Progenitor cell of endocrine pancreas (in vitro differentiated cells): Measurements from ENCODE around the gene MEX3D. TPM values are rescaled to one million over a fixed set of nuclear protein-coding genes. Genes with fewer than 3 reads are reported as not detected.

Source experiments
- DNase-seq: peaks from one replicate; pipeline ENCODE4 v3.0.0; 2021; ENCODE audit warnings: low spot score; ENCODE audit not compliant: unreplicated experiment
- H3K27ac Mint-ChIP-seq: 2 replicates; pipeline ENCODE4 v1.8.0; 2021; ENCODE audit warnings: mild to moderate bottlenecking, moderate library complexity, mixed read lengths
- H3K27me3 Mint-ChIP-seq: 2 replicates; pipeline ENCODE4 v1.8.0; 2021; ENCODE audit warnings: mixed read lengths
- H3K36me3 Mint-ChIP-seq: 2 replicates; pipeline ENCODE4 v1.8.0; 2022; ENCODE audit warnings: mixed read lengths; ENCODE audit not compliant: insufficient read depth
- H3K4me1 Mint-ChIP-seq: 2 replicates; pipeline ENCODE4 v1.8.0; 2021; ENCODE audit warnings: low read depth, mixed read lengths
- H3K4me3 Mint-ChIP-seq: 2 replicates; pipeline ENCODE4 v1.8.0; 2021; ENCODE audit warnings: low read depth, mild to moderate bottlenecking, moderate library complexity, mixed read lengths
- H3K9me3 Mint-ChIP-seq: 2 replicates; pipeline ENCODE4 v1.8.0; 2021; ENCODE audit warnings: low read depth, mixed read lengths
- total RNA-seq: library from RNA; stranded (reverse); gene quantifications from 2 replicates; pipeline ENCODE4 v1.2.1, GENCODE V29; 2021
- TF ChIP-seq, protein P1 (sequence below): fragments of 200-600 bp; sonication (generic); IDR thresholded peaks from one replicate; pipeline ENCODE4 v1.5.0; 2021; ENCODE audit warnings: antibody characterized with exemption, mild to moderate bottlenecking; ENCODE audit not compliant: unreplicated experiment

Gene MEX3D
- total RNA-seq, 1 donor from 2014 or later, result 124 TPM

DNA sequence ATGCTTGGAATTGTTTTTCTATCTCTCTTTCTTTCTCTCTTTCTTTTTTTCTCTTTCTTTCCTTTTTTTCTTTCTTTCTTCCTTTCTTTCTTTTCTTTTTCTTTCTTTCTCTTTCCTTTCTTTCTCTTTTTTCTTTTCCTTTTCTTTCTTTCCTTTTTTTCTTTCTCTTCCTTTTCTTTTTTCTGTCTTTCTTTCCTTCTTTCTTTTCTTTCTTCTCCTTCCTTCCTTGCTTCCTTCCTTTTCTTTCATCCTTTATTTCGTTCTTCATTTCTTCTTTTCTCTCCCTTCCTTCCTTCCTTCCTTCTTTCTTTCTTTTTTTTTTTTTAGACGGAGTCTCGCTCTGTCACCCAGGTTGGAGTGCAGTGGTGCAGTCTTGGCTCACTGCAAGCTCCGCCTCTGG lies 1.9 kb upstream of the MEX3D start:
- H3K4me3 Mint-ChIP-seq, result peak overlapping the region; percentile 66
- H3K4me1 Mint-ChIP-seq, result peaks cover 10% of the 10 kb centered on the region
- H3K27ac Mint-ChIP-seq, result peak overlapping the region; percentile 90
- no peaks in the 10 kb centered on the region for H3K9me3 Mint-ChIP-seq
- TF ChIP-seq, protein P1, sequence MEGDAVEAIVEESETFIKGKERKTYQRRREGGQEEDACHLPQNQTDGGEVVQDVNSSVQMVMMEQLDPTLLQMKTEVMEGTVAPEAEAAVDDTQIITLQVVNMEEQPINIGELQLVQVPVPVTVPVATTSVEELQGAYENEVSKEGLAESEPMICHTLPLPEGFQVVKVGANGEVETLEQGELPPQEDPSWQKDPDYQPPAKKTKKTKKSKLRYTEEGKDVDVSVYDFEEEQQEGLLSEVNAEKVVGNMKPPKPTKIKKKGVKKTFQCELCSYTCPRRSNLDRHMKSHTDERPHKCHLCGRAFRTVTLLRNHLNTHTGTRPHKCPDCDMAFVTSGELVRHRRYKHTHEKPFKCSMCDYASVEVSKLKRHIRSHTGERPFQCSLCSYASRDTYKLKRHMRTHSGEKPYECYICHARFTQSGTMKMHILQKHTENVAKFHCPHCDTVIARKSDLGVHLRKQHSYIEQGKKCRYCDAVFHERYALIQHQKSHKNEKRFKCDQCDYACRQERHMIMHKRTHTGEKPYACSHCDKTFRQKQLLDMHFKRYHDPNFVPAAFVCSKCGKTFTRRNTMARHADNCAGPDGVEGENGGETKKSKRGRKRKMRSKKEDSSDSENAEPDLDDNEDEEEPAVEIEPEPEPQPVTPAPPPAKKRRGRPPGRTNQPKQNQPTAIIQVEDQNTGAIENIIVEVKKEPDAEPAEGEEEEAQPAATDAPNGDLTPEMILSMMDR, result no peak
- H3K27me3 Mint-ChIP-seq, result peaks cover 12% of the 10 kb centered on the region
- DNase-seq, result no peak
- no peaks in the 10 kb centered on the region for H3K36me3 Mint-ChIP-seq

DNA sequence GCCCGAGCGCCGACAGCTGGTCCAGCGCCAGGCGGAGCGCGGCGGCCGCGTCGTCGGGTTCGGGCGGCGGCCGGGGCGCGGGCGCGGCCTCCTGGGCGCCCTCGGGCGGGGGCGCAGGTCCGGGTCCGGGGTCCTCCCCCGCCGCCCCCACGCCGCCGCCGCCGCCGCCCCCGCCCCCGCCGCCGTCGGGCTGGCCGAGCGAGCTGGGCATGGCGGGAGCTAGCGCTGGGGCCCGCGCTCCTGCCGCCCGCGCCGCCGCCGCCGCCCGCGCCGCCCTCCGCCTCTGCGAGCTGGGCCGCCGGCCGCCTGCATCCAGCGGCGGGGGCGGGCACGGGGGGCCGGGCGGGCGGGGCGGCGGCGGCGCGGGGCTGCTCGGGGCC lies 287 bp downstream of the MEX3D start:
- no peak for DNase-seq

DNA sequence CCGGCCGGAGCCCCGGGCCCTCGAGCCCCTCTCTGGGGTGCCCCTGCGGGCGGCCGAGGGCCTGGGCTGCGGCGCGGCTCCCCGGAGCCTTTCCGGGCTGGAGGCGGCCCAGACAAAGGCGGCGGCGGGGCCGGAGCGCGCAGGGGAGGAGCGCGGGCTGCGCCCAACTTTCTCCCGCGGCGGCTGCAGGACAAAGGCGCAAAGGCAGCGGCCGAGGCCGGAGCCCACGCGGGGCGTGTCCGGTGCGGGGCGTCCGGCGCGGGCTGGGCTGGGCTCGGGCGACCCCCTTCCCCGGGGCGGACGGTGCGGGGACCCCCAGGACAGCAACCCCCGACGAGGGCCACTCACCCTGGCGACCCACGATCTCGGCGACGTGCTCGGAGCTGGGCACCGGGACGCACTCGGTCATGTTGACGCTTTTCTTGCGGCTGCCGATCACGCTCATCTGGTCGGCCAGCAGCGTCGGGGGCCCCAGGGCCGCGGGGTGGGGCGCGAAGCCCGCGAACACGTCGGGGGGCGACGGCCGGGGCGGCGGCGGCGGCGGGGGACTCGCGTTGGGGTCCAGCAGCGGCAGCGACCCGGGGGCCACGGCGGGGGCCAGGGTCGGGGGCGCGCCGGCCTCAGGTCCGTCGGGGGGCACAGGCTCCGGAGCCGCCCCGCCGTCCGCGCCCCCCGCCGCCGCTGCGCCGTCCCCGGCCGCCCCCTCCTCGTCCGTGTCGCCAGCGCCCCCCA lies 843 bp downstream of the MEX3D start:
- H3K27ac Mint-ChIP-seq, result peak overlapping the region; percentile 88
- H3K4me1 Mint-ChIP-seq, result peaks cover 14% of the 10 kb centered on the region
- H3K36me3 Mint-ChIP-seq, result peaks cover 6% of the 10 kb centered on the region
- H3K9me3 Mint-ChIP-seq, result no peaks in the 10 kb centered on the region
- peak overlapping the region; percentile 75 for H3K4me3 Mint-ChIP-seq
- no peak for DNase-seq
- H3K27me3 Mint-ChIP-seq, result peaks cover 12% of the 10 kb centered on the region
- TF ChIP-seq, protein P1, result no peak

More for the DNA sequence above, 287 bp downstream of the MEX3D start:
- Mint-ChIP-seq H3K4me1 (peaks cover 14% of the 10 kb centered on the region), H3K4me3 (no peak overlapping the region), H3K36me3 (peaks cover 5% of the 10 kb centered on the region), H3K9me3 (no peaks in the 10 kb centered on the region), H3K27me3 (peaks cover 12% of the 10 kb centered on the region), H3K27ac (no peak overlapping the region)
- TF ChIP-seq, protein P1, result no peak

DNA sequence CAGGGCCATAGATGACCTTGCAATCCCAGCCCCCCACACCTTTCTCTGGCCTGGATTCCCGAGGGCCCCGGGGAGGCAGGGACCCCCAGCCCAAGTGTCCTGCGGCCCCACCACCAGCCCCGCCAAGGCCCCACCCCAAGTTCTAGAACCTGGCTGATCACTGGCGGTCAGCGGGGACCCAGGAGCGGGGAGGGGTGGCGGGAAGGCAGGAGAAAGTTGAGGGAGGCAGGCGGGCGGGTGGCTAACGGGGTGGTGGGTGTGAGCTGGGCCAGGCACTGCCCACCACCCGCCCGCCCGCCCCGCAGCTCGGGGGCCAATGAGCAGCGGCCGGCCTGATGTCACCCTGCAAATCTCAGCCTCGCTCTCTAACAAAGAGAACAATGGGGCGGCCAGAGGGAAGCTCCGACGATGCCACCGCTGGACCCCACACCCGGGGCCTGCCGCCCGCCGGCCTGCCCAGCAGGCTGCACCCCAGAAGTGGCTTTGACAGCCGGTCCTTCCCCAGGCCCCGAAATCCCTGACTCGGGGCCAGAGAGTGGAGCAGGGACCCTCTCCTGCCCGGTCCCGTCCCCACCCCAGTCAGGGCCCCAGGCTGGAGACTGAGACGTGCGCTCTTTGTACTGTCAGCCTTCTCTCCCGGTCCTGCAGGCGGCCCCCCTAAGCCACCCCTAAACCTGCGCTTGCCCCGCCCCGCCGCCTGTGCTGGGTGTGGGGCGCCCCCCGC lies 1.6 kb downstream of the MEX3D start:
- H3K4me3 Mint-ChIP-seq, result peak overlapping the region; percentile 71
- peaks cover 6% of the 10 kb centered on the region for H3K36me3 Mint-ChIP-seq
- H3K27me3 Mint-ChIP-seq, result peaks cover 12% of the 10 kb centered on the region
- TF ChIP-seq, protein P1, result no peak
- H3K27ac Mint-ChIP-seq, result peak overlapping the region; percentile 87
- peak; percentile 59 for DNase-seq
- H3K4me1 Mint-ChIP-seq, result peaks cover 14% of the 10 kb centered on the region
- H3K9me3 Mint-ChIP-seq, result no peaks in the 10 kb centered on the region

DNA sequence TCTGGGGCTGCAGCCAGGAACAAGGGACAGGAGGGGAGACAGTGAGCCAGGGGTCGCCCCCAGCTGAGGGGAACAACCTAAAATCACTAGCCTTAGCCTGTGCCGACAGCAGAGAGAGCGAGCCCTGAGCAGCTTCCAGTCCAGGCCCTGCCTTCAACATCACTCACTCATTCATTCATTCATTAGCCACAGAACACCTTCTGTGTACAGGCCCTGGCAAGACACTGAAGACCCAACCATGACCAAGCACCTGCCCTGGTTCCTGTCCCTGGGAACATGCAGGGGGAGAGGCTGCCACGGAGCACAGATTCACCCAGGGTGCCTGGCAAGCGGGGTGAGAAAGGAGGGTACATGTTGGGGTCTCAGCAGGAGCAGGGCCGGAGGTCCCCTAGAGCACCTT lies 4.9 kb downstream of the MEX3D start:
- TF ChIP-seq, protein P1, result no peak
- Mint-ChIP-seq H3K9me3 (no peaks in the 10 kb centered on the region), H3K27me3 (no peaks in the 10 kb centered on the region), H3K4me1 (peaks cover 14% of the 10 kb centered on the region), H3K27ac (peak overlapping the region; percentile 29), H3K4me3 (no peak overlapping the region), H3K36me3 (peaks cover 7% of the 10 kb centered on the region)
- no peak for DNase-seq
